Trophoblast cell (in vitro differentiated cells and primary cell): Measurements from ENCODE around the gene THOC5.
A peak's percentile ranks its signal among the peaks of the same experiment; 100 is the strongest.

Experiments
- DNase-seq, 2 donors: peaks; one replicate each; pipeline ENCODE4 v3.0.0-alpha.2; 2016
- H2AFZ ChIP-seq: 2 replicates; pipeline ENCODE4 v1.6.1; 2013; ENCODE audit warnings: low read length, moderate library complexity, mild to moderate bottlenecking; ENCODE audit not compliant: insufficient read depth, poor library complexity
- H2AK5ac ChIP-seq: 2 replicates; pipeline ENCODE4 v1.6.1; 2013; ENCODE audit warnings: mild to moderate bottlenecking, low read length
- H2BK120ac ChIP-seq: 2 replicates; pipeline ENCODE4 v1.6.1; 2013; ENCODE audit warnings: low read length, mild to moderate bottlenecking, moderate library complexity; ENCODE audit not compliant: insufficient read depth, poor library complexity
- H2BK12ac ChIP-seq: 2 replicates; pipeline ENCODE4 v1.6.1; 2013; ENCODE audit warnings: mild to moderate bottlenecking, low read length, moderate library complexity
- H2BK5ac ChIP-seq: 2 replicates; pipeline ENCODE4 v1.6.1; 2013; ENCODE audit warnings: low read length, low read depth, moderate library complexity, mild to moderate bottlenecking; ENCODE audit not compliant: poor library complexity
- H3K14ac ChIP-seq: 2 replicates; pipeline ENCODE4 v1.6.1; 2013; ENCODE audit warnings: mild to moderate bottlenecking, low read length
- H3K18ac ChIP-seq: 2 replicates; pipeline ENCODE4 v1.6.1; 2013; ENCODE audit warnings: mild to moderate bottlenecking, low read length
- H3K23ac ChIP-seq: 2 replicates; pipeline ENCODE4 v1.6.1; 2013; ENCODE audit warnings: low read length
- H3K27ac ChIP-seq: 2 replicates; pipeline ENCODE4 v1.5.1; 2013; ENCODE audit warnings: low read depth, mild to moderate bottlenecking, inconsistent platforms, low read length, moderate library complexity
- H3K27me3 ChIP-seq: 2 replicates; pipeline ENCODE4 v1.6.1; 2013; ENCODE audit warnings: inconsistent platforms, mild to moderate bottlenecking, low read length, moderate library complexity; ENCODE audit not compliant: insufficient read depth
- H3K36me3 ChIP-seq, 2 experiments: 1 replicate in 1 of 2; 2 replicates in 1 of 2; pipeline ENCODE4 v1.6.1; 2013; ENCODE audit warnings: low read length in 2 of 2, mild to moderate bottlenecking in 2 of 2, moderate library complexity in 1 of 2; ENCODE audit not compliant: insufficient read depth in 2 of 2, control insufficient read depth in 1 of 2
- H3K4ac ChIP-seq: 2 replicates; pipeline ENCODE4 v1.6.1; 2013; ENCODE audit warnings: low read depth, mild to moderate bottlenecking, low read length, moderate library complexity
- H3K4me1 ChIP-seq, 2 experiments: 1 replicate in 1 of 2; 2 replicates in 1 of 2; pipeline ENCODE4 v1.6.1; 2013; ENCODE audit warnings: low read length in 2 of 2, mild to moderate bottlenecking in 2 of 2, moderate library complexity in 1 of 2; ENCODE audit not compliant: insufficient read depth in 2 of 2, control insufficient read depth in 1 of 2
- H3K4me2 ChIP-seq: 2 replicates; pipeline ENCODE4 v1.6.1; 2013; ENCODE audit warnings: inconsistent platforms, mild to moderate bottlenecking, low read length, moderate library complexity
- H3K4me3 ChIP-seq: 2 replicates; pipeline ENCODE4 v1.5.1; 2013; ENCODE audit warnings: mild to moderate bottlenecking, low read depth, low read length, inconsistent platforms
- H3K79me1 ChIP-seq: one replicate; pipeline ENCODE4 v1.6.1; 2013; ENCODE audit warnings: low read length
- H3K79me2 ChIP-seq: 2 replicates; pipeline ENCODE4 v1.6.1; 2013; ENCODE audit warnings: low read length, mild to moderate bottlenecking; ENCODE audit not compliant: control insufficient read depth, insufficient read depth, poor library complexity
- H3K9ac ChIP-seq: 2 replicates; pipeline ENCODE4 v1.6.1; 2013; ENCODE audit warnings: mild to moderate bottlenecking, low read length
- H3K9me3 ChIP-seq: 2 replicates; pipeline ENCODE4 v1.6.1; 2013; ENCODE audit warnings: low read depth, mild to moderate bottlenecking, control low read depth, inconsistent platforms, low read length; ENCODE audit not compliant: insufficient read depth
- H4K12ac ChIP-seq: 2 replicates; pipeline ENCODE4 v1.6.1; 2013; ENCODE audit warnings: low read depth, mild to moderate bottlenecking, low read length, moderate library complexity
- H4K8ac ChIP-seq: 2 replicates; pipeline ENCODE4 v1.6.1; 2013; ENCODE audit warnings: low read depth, mild to moderate bottlenecking, low read length, moderate library complexity
- H4K91ac ChIP-seq: one replicate; pipeline ENCODE4 v1.6.1; 2013; ENCODE audit warnings: low read depth, mild to moderate bottlenecking, low read length, moderate library complexity
- WGBS: extraction: QIAGEN DNeasy Blood & Tissue Kit; methylation state at CpG from one replicate; pipeline ENCODE4 v1.1.7; 2013; ENCODE audit warnings: missing lambda C conversion rate; ENCODE audit not compliant: insufficient read length, insufficient coverage; ENCODE audit errors: extremely low coverage; 5-methylcytosine and 5-hydroxymethylcytosine counted together

The THOC5 gene

DNA sequence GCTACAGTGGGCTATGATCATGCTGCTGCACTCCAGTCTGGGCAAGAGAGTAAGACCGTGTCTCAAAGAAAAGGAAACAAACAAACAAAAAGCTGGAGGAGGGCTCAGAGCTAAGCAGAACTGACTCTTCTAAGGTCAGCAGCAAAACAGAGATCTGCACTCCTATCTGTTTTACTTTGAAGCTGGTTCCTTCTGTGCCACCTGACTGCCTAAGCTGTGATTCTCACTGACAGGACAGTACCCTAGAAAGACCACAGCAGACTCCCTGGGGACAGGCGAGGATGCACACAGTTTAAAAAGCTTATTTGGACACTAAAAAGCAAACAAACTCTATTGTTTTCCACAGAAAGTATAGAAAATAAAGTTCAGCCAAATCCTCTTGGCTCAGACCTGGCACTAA, 43.0 kb downstream of the THOC5 start:
- no peak overlapping the region for H2BK12ac ChIP-seq
- no peak overlapping the region for H2AFZ ChIP-seq
- H2AK5ac ChIP-seq = no peak overlapping the region
- no peak overlapping the region for H3K4me2 ChIP-seq
- H2BK5ac ChIP-seq = no peak overlapping the region
- H3K4me1 ChIP-seq = no peaks in the 10 kb centered on the region
- no peak overlapping the region for H3K4me3 ChIP-seq
- H3K9ac ChIP-seq = no peak overlapping the region
- no peak overlapping the region for H3K4ac ChIP-seq
- peaks cover 29 to 56% of the 10 kb centered on the region in 2 experiments for H3K36me3 ChIP-seq
- no peaks in the 10 kb centered on the region for H3K27me3 ChIP-seq
- no peak overlapping the region for H3K27ac ChIP-seq
- H4K91ac ChIP-seq = no peak overlapping the region
- H3K9me3 ChIP-seq = peaks cover 2% of the 10 kb centered on the region
- no peak overlapping the region for H3K14ac ChIP-seq
- H3K18ac ChIP-seq = no peak overlapping the region
- no peak overlapping the region for H4K12ac ChIP-seq
- no peak overlapping the region for H4K8ac ChIP-seq
- DNase-seq = no peak
- H3K79me1 ChIP-seq = no peaks in the 10 kb centered on the region
- no peak overlapping the region for H2BK120ac ChIP-seq
- no peaks in the 10 kb centered on the region for H3K79me2 ChIP-seq
- WGBS = no CpG with 5 or more reads among the region's 2 CpGs
- no peak overlapping the region for H3K23ac ChIP-seq

DNA sequence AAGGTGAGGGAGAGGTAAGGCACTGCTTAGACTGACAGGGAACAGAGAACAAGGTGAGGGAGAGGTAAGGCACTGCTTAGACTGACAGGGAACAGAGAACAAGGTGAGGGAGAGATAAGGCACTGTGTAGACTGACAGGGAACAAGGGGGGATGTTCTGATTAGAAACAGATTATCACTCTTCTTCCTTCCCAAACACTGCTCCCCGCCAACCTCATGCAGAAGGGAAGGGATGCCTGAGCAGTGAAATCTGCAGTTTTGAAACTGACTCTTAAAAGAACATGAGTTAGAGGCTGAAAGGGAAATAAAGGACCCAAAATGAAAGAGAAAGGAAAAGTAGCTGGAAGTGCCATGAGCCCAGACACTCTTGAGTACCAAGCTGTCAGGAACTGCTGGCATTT, 43.7 kb downstream of the THOC5 start:
- no peak overlapping the region for H3K14ac ChIP-seq
- H4K91ac ChIP-seq = no peak overlapping the region
- no peak overlapping the region for H4K8ac ChIP-seq
- H3K79me2 ChIP-seq = no peaks in the 10 kb centered on the region
- DNase-seq = no peak
- no peak overlapping the region for H2AK5ac ChIP-seq
- no peak overlapping the region for H3K9ac ChIP-seq
- H2BK120ac ChIP-seq = no peak overlapping the region
- H3K36me3 ChIP-seq = peaks cover 29 to 55% of the 10 kb centered on the region in 2 experiments
- no peak overlapping the region for H3K4ac ChIP-seq
- H3K4me2 ChIP-seq = no peak overlapping the region
- H3K27me3 ChIP-seq = no peaks in the 10 kb centered on the region
- no peak overlapping the region for H2AFZ ChIP-seq
- H3K27ac ChIP-seq = no peak overlapping the region
- no peak overlapping the region for H3K18ac ChIP-seq
- H3K9me3 ChIP-seq = peaks cover 2% of the 10 kb centered on the region
- H4K12ac ChIP-seq = no peak overlapping the region
- H2BK5ac ChIP-seq = no peak overlapping the region
- no peak overlapping the region for H3K4me3 ChIP-seq
- no peak overlapping the region for H3K23ac ChIP-seq
- H2BK12ac ChIP-seq = no peak overlapping the region
- H3K79me1 ChIP-seq = no peaks in the 10 kb centered on the region
- WGBS = no CpG with 5 or more reads among the region's 1 CpG
- no peaks in the 10 kb centered on the region for H3K4me1 ChIP-seq

DNA sequence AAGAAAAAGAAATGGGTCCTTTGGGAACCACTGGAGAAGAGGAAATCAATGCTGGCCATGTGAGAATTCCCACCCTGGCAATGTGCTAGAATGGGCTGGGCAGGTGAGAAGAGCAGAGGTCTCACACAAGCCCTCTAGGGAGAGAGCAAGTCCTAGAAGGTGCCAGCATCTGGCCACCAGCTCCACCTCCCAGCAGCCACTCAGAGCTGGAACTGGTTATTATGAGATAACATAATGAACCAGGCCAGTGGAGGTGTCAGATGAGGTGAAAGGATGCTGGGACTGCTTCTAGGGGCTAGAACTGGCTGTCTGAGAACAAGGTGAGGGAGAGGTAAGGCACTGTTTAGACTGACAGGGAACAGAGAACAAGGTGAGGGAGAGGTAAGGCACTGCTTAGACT, 44.3 kb downstream of the THOC5 start:
- DNase-seq = no peak
- H3K4me1 ChIP-seq = no peaks in the 10 kb centered on the region
- H3K23ac ChIP-seq = no peak overlapping the region

DNA sequence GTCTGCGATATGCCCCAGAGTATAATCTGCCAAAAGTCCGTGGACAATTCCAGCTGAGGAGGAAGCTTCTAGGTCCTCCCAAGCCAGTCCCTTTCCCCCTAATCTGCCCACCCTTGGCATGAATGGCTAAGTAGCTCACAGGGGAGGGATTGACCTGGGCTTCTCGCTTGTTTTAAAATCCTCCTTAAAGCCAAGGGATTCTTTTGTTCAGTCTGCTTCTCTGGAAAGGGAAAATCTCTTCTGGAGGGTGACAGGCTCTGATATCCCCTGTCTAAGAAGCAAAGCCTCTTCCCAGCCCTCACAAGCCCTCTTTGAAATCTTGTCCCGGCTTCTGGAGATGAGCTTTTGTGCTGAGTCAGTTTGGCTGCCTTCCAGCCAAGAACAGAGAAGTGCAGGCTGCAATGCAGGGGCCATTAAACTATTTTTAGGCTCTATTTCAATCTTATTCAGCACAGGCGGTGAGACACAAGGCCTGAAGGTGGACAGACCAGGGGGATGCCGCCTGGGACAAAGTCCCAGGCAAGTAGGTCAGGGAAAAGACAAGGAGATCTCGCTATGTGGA, 49.7 kb downstream of the THOC5 start:
- H2BK5ac ChIP-seq = no peak overlapping the region
- H2AK5ac ChIP-seq = no peak overlapping the region
- DNase-seq = no peak
- peaks cover 19 to 24% of the 10 kb centered on the region in 2 experiments for H3K36me3 ChIP-seq
- no peak overlapping the region for H2BK120ac ChIP-seq
- H4K8ac ChIP-seq = no peak overlapping the region
- H3K27ac ChIP-seq = no peak overlapping the region
- no peak overlapping the region for H4K12ac ChIP-seq
- H2AFZ ChIP-seq = no peak overlapping the region
- no peak overlapping the region for H3K4me2 ChIP-seq
- no peaks in the 10 kb centered on the region for H3K27me3 ChIP-seq
- no peak overlapping the region for H3K18ac ChIP-seq
- no peak overlapping the region for H3K23ac ChIP-seq
- no peak overlapping the region for H4K91ac ChIP-seq
- H3K14ac ChIP-seq = no peak overlapping the region
- H3K4me1 ChIP-seq = no peaks in the 10 kb centered on the region
- H3K79me2 ChIP-seq = no peaks in the 10 kb centered on the region
- H3K9ac ChIP-seq = no peak overlapping the region
- no peaks in the 10 kb centered on the region for H3K9me3 ChIP-seq
- WGBS = no CpG with 5 or more reads among the region's 7 CpGs
- H3K4me3 ChIP-seq = no peak overlapping the region
- H3K79me1 ChIP-seq = no peaks in the 10 kb centered on the region
- H3K4ac ChIP-seq = no peak overlapping the region
- H2BK12ac ChIP-seq = no peak overlapping the region

More for the DNA sequence above, 44.3 kb downstream of the THOC5 start:
- no peak overlapping the region for H2BK12ac ChIP-seq
- H3K14ac ChIP-seq = no peak overlapping the region
- H3K4ac ChIP-seq = no peak overlapping the region
- H2AFZ ChIP-seq = no peak overlapping the region
- H3K79me2 ChIP-seq = no peaks in the 10 kb centered on the region
- peaks cover 2% of the 10 kb centered on the region for H3K9me3 ChIP-seq
- H3K27ac ChIP-seq = no peak overlapping the region
- peak overlapping the region; percentile 23 for H3K9ac ChIP-seq
- H4K91ac ChIP-seq = no peak overlapping the region
- no peak overlapping the region for H2BK120ac ChIP-seq
- no peak overlapping the region for H3K18ac ChIP-seq
- no peaks in the 10 kb centered on the region for H3K27me3 ChIP-seq
- H3K4me2 ChIP-seq = no peak overlapping the region
- no peak overlapping the region for H4K8ac ChIP-seq
- H3K79me1 ChIP-seq = no peaks in the 10 kb centered on the region
- H2BK5ac ChIP-seq = no peak overlapping the region
- peaks cover 29 to 55% of the 10 kb centered on the region in 2 experiments for H3K36me3 ChIP-seq
- H4K12ac ChIP-seq = no peak overlapping the region
- no peak overlapping the region for H2AK5ac ChIP-seq
- H3K4me3 ChIP-seq = no peak overlapping the region
